ENCODE data around the gene DYNC1H1.

The DYNC1H1 gene

GRCh38 chr14:102095231-102095870 lies 131.0 kb downstream of the DYNC1H1 start:
- no peak for DNase-seq

- no peak for DNase-seq
Observed at GRCh38 chr14:102095871-102096568, 131.6 kb downstream of the DYNC1H1 start.

GRCh38 chr14:102096569-102097188 lies 132.3 kb downstream of the DYNC1H1 start:
- DNase-seq: peak; percentile 89

GRCh38 chr14:102097441-102098135 lies 133.2 kb downstream of the DYNC1H1 start:
- no peak for DNase-seq

- no peak for DNase-seq
Observed at GRCh38 chr14:102103062-102103695, 138.8 kb downstream of the DYNC1H1 start.

- no peak for DNase-seq
Observed at GRCh38 chr14:102105369-102105768, 141.0 kb downstream of the DYNC1H1 start.
